ENCODE measurements around the gene C17orf107. TPM values are rescaled to one million over a fixed set of nuclear protein-coding genes. Genes with fewer than 3 reads are reported as not detected.
A peak's percentile ranks its signal among the peaks of the same experiment; 100 is the strongest.

C17orf107 gene
- total and polyA plus RNA-seq, 2 of the 13 experiments (the other 11 are each of a cell fraction or from before 2014, with no cell fraction given), result 0.20 to 0.59 TPM

DNA sequence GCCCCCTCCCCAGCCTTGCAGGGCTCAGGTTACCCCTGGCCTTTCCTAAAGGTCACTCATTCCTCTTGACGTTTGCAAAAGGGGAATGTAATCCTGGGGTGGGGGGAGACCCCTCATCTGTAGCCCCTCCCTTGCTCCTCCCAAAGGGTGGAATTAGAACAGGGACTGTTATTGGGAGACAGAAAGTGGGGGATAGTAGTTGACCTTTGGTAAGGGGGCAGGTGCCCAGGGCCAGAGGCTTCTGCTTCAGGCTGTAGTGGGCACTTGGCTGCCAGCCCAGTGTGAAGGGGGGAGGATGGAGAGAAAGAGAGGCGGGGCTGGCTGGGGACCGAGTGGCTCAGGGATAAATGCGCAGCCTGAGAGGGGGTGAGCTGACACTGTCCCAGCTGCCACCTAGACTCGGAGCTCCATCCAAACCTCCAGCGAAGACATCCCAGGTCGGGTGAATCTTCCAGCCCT, 51.4 kb downstream of the C17orf107 start, which contains the start of gene ENO3 (continued):
- no peak for TF ChIP-seq REST (IDR thresholded peaks at IDR 0.05; ENCODE audit: borderline replicate concordance in 1 of 2, low read depth in 1 of 2, low read length in 2 of 2)
- TF ChIP-seq SRSF4 (IDR thresholded peaks at IDR 0.05; ENCODE audit: low read depth, low read length, poor library complexity, severe bottlenecking), result no peak
- no peak for TF ChIP-seq U2AF1 (optimal IDR thresholded peaks at IDR 0.05; ENCODE audit: low read depth, low read length)
- no peak for TF ChIP-seq ZNF280B (CRISPR knock-in tag; IDR thresholded peaks at IDR 0.05; ENCODE audit: borderline replicate concordance)
- TF ChIP-seq SIN3B (IDR thresholded peaks at IDR 0.05; ENCODE audit: low read length), result no peak
- TF ChIP-seq, protein P1, sequence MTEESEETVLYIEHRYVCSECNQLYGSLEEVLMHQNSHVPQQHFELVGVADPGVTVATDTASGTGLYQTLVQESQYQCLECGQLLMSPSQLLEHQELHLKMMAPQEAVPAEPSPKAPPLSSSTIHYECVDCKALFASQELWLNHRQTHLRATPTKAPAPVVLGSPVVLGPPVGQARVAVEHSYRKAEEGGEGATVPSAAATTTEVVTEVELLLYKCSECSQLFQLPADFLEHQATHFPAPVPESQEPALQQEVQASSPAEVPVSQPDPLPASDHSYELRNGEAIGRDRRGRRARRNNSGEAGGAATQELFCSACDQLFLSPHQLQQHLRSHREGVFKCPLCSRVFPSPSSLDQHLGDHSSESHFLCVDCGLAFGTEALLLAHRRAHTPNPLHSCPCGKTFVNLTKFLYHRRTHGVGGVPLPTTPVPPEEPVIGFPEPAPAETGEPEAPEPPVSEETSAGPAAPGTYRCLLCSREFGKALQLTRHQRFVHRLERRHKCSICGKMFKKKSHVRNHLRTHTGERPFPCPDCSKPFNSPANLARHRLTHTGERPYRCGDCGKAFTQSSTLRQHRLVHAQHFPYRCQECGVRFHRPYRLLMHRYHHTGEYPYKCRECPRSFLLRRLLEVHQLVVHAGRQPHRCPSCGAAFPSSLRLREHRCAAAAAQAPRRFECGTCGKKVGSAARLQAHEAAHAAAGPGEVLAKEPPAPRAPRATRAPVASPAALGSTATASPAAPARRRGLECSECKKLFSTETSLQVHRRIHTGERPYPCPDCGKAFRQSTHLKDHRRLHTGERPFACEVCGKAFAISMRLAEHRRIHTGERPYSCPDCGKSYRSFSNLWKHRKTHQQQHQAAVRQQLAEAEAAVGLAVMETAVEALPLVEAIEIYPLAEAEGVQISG (CRISPR knock-in tag; IDR thresholded peaks at IDR 0.05), result peak; percentile 21; the same call in 1 of the 2 replicates
- TF ChIP-seq GABPB1 (CRISPR knock-in tag; IDR thresholded peaks at IDR 0.05), result no peak
- TF ChIP-seq PATZ1 (CRISPR knock-in tag; IDR thresholded peaks at IDR 0.05), result peak; percentile 95
- TF ChIP-seq KDM2A (CRISPR knock-in tag; IDR thresholded peaks at IDR 0.05; ENCODE audit: borderline replicate concordance, low read depth), result no peak
- no peak for TF ChIP-seq YEATS2 (CRISPR knock-in tag; IDR thresholded peaks at IDR 0.05; ENCODE audit: borderline replicate concordance)
- no peak for TF ChIP-seq ZNF30 (CRISPR knock-in tag; IDR thresholded peaks at IDR 0.05)
- no peak for TF ChIP-seq MAFF (IDR thresholded peaks at IDR 0.05; ENCODE audit: low read depth, low read length)
- TF ChIP-seq ZNF572 (CRISPR knock-in tag; IDR thresholded peaks at IDR 0.05), result no peak
- no peak for TF ChIP-seq GFI1 (CRISPR knock-in tag; IDR thresholded peaks at IDR 0.05; ENCODE audit: borderline replicate concordance)
- no peak for TF ChIP-seq PAF1 (CRISPR knock-in tag; IDR thresholded peaks at IDR 0.05)
- TF ChIP-seq, protein P2, sequence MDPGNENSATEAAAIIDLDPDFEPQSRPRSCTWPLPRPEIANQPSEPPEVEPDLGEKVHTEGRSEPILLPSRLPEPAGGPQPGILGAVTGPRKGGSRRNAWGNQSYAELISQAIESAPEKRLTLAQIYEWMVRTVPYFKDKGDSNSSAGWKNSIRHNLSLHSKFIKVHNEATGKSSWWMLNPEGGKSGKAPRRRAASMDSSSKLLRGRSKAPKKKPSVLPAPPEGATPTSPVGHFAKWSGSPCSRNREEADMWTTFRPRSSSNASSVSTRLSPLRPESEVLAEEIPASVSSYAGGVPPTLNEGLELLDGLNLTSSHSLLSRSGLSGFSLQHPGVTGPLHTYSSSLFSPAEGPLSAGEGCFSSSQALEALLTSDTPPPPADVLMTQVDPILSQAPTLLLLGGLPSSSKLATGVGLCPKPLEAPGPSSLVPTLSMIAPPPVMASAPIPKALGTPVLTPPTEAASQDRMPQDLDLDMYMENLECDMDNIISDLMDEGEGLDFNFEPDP (CRISPR knock-in tag; conservative IDR thresholded peaks at IDR 0.05), result no peak
- no peak for TF ChIP-seq SUZ12 (IDR thresholded peaks at IDR 0.05; ENCODE audit: low read depth, low read length)
- no peak for TF ChIP-seq ZNF891 (CRISPR knock-in tag; IDR thresholded peaks at IDR 0.05)
- 0 out of 2 replicates have a peak, but pooled peaks have one; percentile 10 for TF ChIP-seq NCOA1 (CRISPR knock-in tag; IDR thresholded peaks at IDR 0.05)

All from HepG2 (cell line).